Lung (tissue), 12 donors: Measurements from ENCODE around the gene C8A. TPM values are rescaled to one million over a fixed set of nuclear protein-coding genes. Genes with fewer than 3 reads are reported as not detected.

Source experiments
- ATAC-seq: fragments of 200-7000 bp; cut with Tn5 transposase; one replicate; pipeline ENCODE4 v1.9.1; 2020; ENCODE audit warnings: moderate number of reproducible peaks; ENCODE audit not compliant: insufficient read depth, low FRiP score
- DNase-seq, 3 donors: peaks; one replicate each; pipeline ENCODE4 v3.0.0-alpha.2; 2013 to 2017
- H3K27ac ChIP-seq, 2 donors: one replicate each; pipeline ENCODE4 v1.5.1; 2013; ENCODE audit warnings: mild to moderate bottlenecking in 2 of 2, moderate library complexity in 2 of 2, control low read depth in 1 of 2, inconsistent platforms in 1 of 2, low read depth in 1 of 2, low read length in 1 of 2
- H3K27me3 ChIP-seq, 3 donors: one replicate each; pipeline ENCODE4 v1.5.1; 2013; ENCODE audit warnings: low read length in 2 of 3; ENCODE audit not compliant: control insufficient read depth in 3 of 3, insufficient read depth in 3 of 3
- H3K36me3 ChIP-seq, 4 donors: one replicate each; pipeline ENCODE4 v1.5.1; 2013; ENCODE audit warnings: low read length in 4 of 4, mild to moderate bottlenecking in 1 of 4, moderate library complexity in 1 of 4; ENCODE audit not compliant: control insufficient read depth in 4 of 4, insufficient read depth in 4 of 4
- H3K4me1 ChIP-seq, 5 donors: one replicate each; pipeline ENCODE4 v1.5.1; 2013; ENCODE audit warnings: low read length in 5 of 5, mild to moderate bottlenecking in 2 of 5, moderate library complexity in 1 of 5; ENCODE audit not compliant: control insufficient read depth in 5 of 5, insufficient read depth in 5 of 5
- H3K4me3 ChIP-seq: one replicate; pipeline ENCODE4 v1.5.1; 2013; ENCODE audit warnings: mild to moderate bottlenecking, control low read depth, moderate library complexity
- H3K9ac ChIP-seq, 2 donors: one replicate each; pipeline ENCODE4 v1.5.1; 2013; ENCODE audit warnings: low read length in 2 of 2, control low read depth in 1 of 2; ENCODE audit not compliant: insufficient read depth in 1 of 2
- H3K9me3 ChIP-seq, 4 donors: one replicate each; pipeline ENCODE4 v1.5.1; 2013; ENCODE audit warnings: low read length in 3 of 4, mild to moderate bottlenecking in 1 of 4, moderate library complexity in 1 of 4; ENCODE audit not compliant: control insufficient read depth in 4 of 4, insufficient read depth in 3 of 4
- WGBS, 2 donors: extraction: QIAGEN DNeasy Blood & Tissue Kit; methylation state at CpG; one replicate each; pipeline ENCODE4 v1.1.7; 2013; 5-methylcytosine and 5-hydroxymethylcytosine counted together
- polyA plus RNA-seq, 2 donors: library from polyadenylated mRNA; stranded (reverse); fragments of 200-250 nt; gene quantifications; one replicate each; pipeline ENCODE4 v1.2.1, GENCODE V29; 2013
- total RNA-seq, 2 donors: library from RNA; depleted of rRNA in 1 of 2; stranded (reverse); fragments of >200 nt in 1 of 2; gene quantifications; one replicate each; pipeline ENCODE4 v1.2.1, GENCODE V29; 2014 to 2021
- TF ChIP-seq, protein P1 (sequence below): IDR thresholded peaks from 2 replicates; pipeline ENCODE4 v1.5.1; 2012; ENCODE audit warnings: mild to moderate bottlenecking; ENCODE audit errors: control extremely low read depth, extremely low read depth
- donor health status: control.
- donor health status: control.
- donor health status: Bipolar disorder and iron deficiency.
- donor health status: healthy.
- donor health status: DM: yes; HTN: yes; CAD: no.

C8A gene
- total and polyA plus RNA-seq, 4 donors = 0.12 to 1.4 TPM; not detected in 2

- H3K36me3 ChIP-seq = no peaks in the 10 kb centered on the region
- TF ChIP-seq, protein P1, sequence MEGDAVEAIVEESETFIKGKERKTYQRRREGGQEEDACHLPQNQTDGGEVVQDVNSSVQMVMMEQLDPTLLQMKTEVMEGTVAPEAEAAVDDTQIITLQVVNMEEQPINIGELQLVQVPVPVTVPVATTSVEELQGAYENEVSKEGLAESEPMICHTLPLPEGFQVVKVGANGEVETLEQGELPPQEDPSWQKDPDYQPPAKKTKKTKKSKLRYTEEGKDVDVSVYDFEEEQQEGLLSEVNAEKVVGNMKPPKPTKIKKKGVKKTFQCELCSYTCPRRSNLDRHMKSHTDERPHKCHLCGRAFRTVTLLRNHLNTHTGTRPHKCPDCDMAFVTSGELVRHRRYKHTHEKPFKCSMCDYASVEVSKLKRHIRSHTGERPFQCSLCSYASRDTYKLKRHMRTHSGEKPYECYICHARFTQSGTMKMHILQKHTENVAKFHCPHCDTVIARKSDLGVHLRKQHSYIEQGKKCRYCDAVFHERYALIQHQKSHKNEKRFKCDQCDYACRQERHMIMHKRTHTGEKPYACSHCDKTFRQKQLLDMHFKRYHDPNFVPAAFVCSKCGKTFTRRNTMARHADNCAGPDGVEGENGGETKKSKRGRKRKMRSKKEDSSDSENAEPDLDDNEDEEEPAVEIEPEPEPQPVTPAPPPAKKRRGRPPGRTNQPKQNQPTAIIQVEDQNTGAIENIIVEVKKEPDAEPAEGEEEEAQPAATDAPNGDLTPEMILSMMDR = no peak
- no peak overlapping the region for H3K27ac ChIP-seq
- no peaks in the 10 kb centered on the region for H3K4me1 ChIP-seq
- H3K4me3 ChIP-seq = no peak overlapping the region
- H3K9ac ChIP-seq = no peak overlapping the region
- ATAC-seq (no peak), DNase-seq (no peak)
- 70 to 76% methylated on average over 2 of the region's 2 CpGs for WGBS, 2 donors
- H3K9me3 ChIP-seq = peaks cover 0 to 2% (median 0%) of the 10 kb centered on the region in 4 donors
- no peaks in the 10 kb centered on the region for H3K27me3 ChIP-seq
These were observed 12.1 kb downstream of the C8A start for GRCh38 chr1:56866656-56867055.

- Histone ChIP-seq H3K27ac (no peak overlapping the region), H3K9me3 (peaks cover 0 to 2% (median 0%) of the 10 kb centered on the region in 4 donors), H3K36me3 (no peaks in the 10 kb centered on the region), H3K9ac (no peak overlapping the region), H3K27me3 (no peaks in the 10 kb centered on the region), H3K4me3 (no peak overlapping the region), H3K4me1 (no peaks in the 10 kb centered on the region)
- WGBS, 2 donors = 74 to 83% methylated on average over 5 of the region's 5 CpGs
- ATAC-seq = no peak
- no peak for DNase-seq
- TF ChIP-seq, protein P1 = no peak
These were observed 12.9 kb downstream of the C8A start for GRCh38 chr1:56867491-56867890.

DNA sequence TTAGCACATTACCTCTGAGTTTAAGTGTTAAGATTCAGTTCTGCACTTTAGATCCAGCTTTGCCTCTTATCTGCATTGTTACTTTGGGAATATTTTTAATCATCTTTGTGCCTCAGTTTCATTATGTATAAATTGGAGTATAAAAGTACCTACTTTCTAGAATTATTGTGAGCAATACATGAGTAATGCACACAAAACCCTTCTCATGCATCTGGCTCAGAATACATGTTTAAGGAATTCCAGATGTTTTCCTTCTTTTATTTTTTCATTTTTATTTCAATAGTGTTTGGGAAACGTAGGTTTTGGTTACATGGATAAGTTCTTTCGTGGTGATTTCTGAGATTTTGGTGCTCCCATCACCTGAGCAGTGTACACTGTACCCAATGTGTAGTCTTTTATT, 14.2 kb downstream of the C8A start:
- no peak for ATAC-seq
- no peak for DNase-seq
- TF ChIP-seq, protein P1 = no peak
- Histone ChIP-seq H3K4me1 (peaks cover 0 to 5% (median 0%) of the 10 kb centered on the region in 5 donors), H3K9me3 (peaks cover 0 to 2% (median 0%) of the 10 kb centered on the region in 4 donors), H3K9ac (no peak overlapping the region), H3K36me3 (no peaks in the 10 kb centered on the region), H3K27ac (no peak overlapping the region), H3K27me3 (no peaks in the 10 kb centered on the region), H3K4me3 (no peak overlapping the region)
- WGBS, 2 donors = 73 to 85% methylated on average over 2 of the region's 2 CpGs

- Histone ChIP-seq H3K27ac (no peak overlapping the region), H3K36me3 (no peaks in the 10 kb centered on the region), H3K9ac (no peak overlapping the region), H3K4me1 (peaks cover 0 to 5% (median 0%) of the 10 kb centered on the region in 5 donors), H3K9me3 (peaks cover 0 to 5% (median 0%) of the 10 kb centered on the region in 4 donors), H3K27me3 (no peaks in the 10 kb centered on the region), H3K4me3 (no peak overlapping the region)
- TF ChIP-seq, protein P1 = no peak
- DNase-seq (peak in 2 of 3 donors; percentile 63 to 82), ATAC-seq (no peak)
These were observed 18.0 kb downstream of the C8A start for GRCh38 chr1:56872597-56872996.
